ENCODE data around the gene HM13. TPM values are rescaled to one million over a fixed set of nuclear protein-coding genes. Genes with fewer than 3 reads are reported as not detected.
"Not testable (repeated sequence)": the region's sequence is repeated elsewhere in the genome, so short reads cannot be mapped to it uniquely, and the experiment has no call there.

HM13 gene
- total RNA-seq, 1 donor from 2014 or later = 39.2 TPM

GRCh38 chr20:31496761-31497295, 17.4 kb upstream of the HM13 start:
- DNase-seq (peak; percentile 85), ATAC-seq (peak; percentile 94)
- intact Hi-C loops (cut with micrococcal nuclease) = no loop called here

GRCh38 chr20:31497838-31498540, 16.3 kb upstream of the HM13 start:
- intact Hi-C loops (cut with micrococcal nuclease) = no loop called here
- peak; percentile 44 for ATAC-seq

GRCh38 chr20:31500527-31500926, 13.7 kb upstream of the HM13 start:
- DNase-seq (no peak), ATAC-seq (no peak)
- intact Hi-C loops (cut with micrococcal nuclease) = loop anchor here (5.0 kb wide), 1 partner anchor 38 kb away; no protein-coding TSS in a partner anchor

More at GRCh38 chr20:31497838-31498540, 16.3 kb upstream of the HM13 start:
- peak; percentile 60 for DNase-seq

GRCh38 chr20:31502884-31503673, 11.2 kb upstream of the HM13 start:
- ATAC-seq (peak; percentile 98), DNase-seq (peak; percentile 92)
- intact Hi-C loops (cut with micrococcal nuclease) = loop anchor here (5.0 kb wide), 1 partner anchor 41 kb away; no protein-coding TSS in a partner anchor

DNA sequence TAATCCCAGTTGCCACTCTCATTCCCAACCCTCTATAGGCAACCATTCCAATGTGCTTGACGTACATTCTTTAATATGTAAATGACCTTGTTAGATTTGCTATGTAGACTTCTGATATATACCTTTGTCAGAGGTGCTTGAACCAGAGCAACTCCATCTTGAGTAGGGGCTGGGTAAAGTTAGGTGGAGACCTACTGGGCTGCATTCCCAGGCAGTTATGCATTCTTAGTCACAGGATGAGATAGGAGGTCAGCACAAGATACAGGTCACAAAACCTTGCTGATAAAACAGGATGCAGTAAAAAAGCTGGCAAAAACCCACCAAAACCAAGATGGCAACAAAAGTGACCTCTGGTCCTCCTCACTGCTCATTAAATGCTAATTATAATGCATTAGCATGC, 8.3 kb upstream of the HM13 start:
- ATAC-seq = no peak
- no peak for DNase-seq
- intact Hi-C loops (cut with micrococcal nuclease) = no loop called here

DNA sequence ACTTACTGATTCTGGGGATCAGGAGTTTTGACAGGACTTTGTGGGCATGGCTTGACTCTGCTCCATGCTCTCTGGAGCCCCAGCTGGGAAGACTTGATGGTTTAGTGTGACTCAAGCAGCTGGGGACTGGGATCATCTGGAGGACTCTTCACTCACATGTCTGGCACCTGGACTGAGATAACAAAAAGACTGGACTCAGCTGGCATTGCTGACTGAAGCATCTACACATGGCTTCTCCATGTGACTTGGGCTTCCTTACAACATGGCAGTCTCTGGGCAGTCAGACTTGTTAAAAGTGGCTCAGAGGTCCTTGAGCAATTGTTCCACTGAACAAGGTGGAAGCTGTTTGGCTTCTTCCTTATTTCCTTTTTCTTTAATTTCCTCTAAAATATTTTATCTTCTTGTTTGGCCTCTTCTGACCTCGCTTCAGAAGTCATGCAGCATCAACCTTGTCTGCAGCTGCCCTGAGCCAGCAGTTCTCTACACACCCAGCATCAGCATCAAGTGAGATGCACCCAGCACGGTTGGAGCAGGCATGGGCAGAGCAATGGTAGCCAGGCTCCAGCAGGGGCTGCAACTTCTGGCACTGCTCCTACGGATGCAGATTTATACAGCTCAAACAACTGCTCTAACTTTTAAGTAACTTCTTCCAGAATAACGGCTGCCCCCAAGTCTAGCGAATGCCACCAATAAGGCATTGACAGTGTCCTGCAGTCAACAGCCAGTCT, 5.6 kb upstream of the HM13 start:
- ATAC-seq = no peak

GRCh38 chr20:31515072-31515774, 981 bp downstream of the HM13 start:
- intact Hi-C loops (cut with micrococcal nuclease) = no loop called here
- ATAC-seq (no peak), DNase-seq (no peak)

More for the DNA sequence above, 5.6 kb upstream of the HM13 start:
- DNase-seq = no peak
- intact Hi-C loops (cut with micrococcal nuclease) = no loop called here

- intact Hi-C loops (cut with micrococcal nuclease) = no loop called here
- DNase-seq (no peak), ATAC-seq (no peak)
Observed at GRCh38 chr20:31515775-31516107, 1.5 kb downstream of the HM13 start.

DNA sequence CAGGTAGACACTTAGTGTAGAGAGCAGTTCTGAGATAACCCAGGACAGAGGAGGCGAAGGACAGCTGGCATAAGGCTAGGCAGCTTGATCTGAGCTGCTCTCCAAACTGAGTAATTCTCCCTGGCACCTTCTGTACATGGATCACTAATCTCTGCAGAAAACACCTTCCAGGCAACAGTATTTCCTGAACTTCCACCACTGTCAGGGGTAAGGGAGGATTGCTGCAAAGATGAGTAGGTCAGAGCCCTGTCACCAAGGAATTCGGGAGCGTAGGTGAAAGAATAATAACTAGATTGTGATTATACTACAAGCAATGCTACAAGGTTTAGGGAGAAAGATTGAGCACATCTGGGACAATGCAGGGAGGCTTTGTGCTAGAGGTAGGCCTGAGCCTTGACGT, 1.9 kb downstream of the HM13 start:
- intact Hi-C loops (cut with micrococcal nuclease) = no loop called here
- no peak for ATAC-seq

DNA sequence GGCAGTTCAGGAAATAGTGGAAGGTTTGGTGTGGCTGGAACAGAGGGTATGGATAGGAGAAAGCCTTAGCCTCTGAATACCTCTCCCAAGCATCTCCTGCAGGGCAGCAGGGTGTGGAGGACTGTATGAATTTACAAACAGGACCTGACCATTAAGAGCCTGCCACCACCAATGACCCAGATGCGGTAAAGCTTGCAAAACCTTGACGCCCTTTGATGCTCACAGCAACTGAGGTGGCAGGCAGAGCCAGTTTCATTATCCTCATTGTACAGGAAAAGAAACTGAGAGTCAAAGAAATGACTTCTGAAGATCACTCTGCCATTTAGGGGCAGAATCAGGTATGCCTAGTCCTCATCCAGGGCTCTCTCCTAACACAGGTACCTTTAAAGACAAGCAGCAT, 2.4 kb downstream of the HM13 start:
- DNase-seq = no peak
- intact Hi-C loops (cut with micrococcal nuclease) = no loop called here
- ATAC-seq = no peak

More for the DNA sequence above, 1.9 kb downstream of the HM13 start:
- no peak for DNase-seq

DNA sequence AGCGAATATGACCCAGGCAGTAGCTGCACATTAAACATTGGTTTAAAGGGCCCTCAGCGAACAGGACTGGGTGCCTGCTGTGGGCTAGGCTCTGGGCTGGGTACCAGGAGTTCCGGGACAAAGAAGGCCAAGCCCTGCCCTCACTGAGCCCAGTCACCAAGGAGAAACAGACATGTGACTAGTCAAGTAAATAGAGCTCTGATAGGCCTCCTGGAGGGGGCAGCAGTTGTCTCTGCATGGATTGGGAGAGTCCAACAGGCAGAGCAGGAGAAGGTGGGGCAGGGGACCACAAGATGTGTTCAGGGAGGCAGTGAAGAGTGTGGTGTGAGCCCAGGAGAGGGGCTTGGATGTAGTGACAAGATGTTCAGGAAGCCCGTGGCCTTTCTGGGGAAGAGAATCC, 3.1 kb downstream of the HM13 start:
- ATAC-seq (no peak), DNase-seq (no peak)
- intact Hi-C loops (cut with micrococcal nuclease) = no loop called here

- DNase-seq; intact Hi-C loops (cut with micrococcal nuclease): not testable (repeated sequence)
- peak; percentile 8 for ATAC-seq
Observed at GRCh38 chr20:31521267-31521666, 7.0 kb downstream of the HM13 start.

DNA sequence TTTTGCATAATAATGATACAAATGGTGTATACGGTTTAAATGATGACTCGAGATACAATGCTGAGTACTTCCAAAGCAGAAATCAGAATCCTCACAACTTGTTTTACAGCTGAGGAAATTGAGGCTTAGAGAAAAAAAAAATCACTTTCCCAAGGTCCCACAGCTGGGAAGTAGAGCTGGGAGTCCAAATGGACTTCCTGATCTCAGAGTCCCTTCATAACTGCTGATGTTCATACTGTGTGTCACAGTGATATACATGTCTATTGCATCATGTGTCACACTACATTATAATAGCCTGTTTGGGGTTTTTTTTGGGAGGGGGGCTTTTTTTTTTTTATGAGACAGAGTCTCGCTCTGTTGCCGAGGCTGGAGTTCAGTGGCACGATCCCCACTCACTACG, 8.5 kb downstream of the HM13 start:
- intact Hi-C loops (cut with micrococcal nuclease) = no loop called here
- DNase-seq (no peak), ATAC-seq (peak; percentile 26)

GRCh38 chr20:31523361-31524283, 9.4 kb downstream of the HM13 start:
- ATAC-seq (peak; percentile 66), DNase-seq (no peak)
- intact Hi-C loops (cut with micrococcal nuclease) = no loop called here

GRCh38 chr20:31527266-31527665, 13.0 kb downstream of the HM13 start:
- ATAC-seq = no peak
- intact Hi-C loops (cut with micrococcal nuclease) = no loop called here
- DNase-seq = no peak

DNA sequence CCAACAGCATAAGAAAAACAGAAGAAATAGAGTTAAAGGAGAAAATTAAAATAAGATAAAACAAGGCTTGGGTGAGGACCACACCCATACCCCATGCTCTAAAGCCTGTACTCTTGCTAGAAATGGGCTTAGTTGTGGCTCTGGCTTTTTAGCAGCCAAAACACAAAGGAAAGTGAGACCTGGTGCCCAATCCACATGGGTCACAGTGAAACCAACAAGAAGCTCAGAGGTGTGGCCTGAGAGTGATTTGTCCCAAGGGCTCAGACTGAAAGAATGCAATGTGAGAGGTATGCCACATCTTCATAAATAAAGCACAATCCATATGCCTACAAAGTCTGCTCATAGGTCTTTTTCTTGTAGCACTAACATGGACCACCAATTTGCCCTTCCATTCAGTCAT, 21.1 kb downstream of the HM13 start:
- DNase-seq (no peak), ATAC-seq (no peak)
- intact Hi-C loops (cut with micrococcal nuclease) = no loop called here

- ATAC-seq (no peak), DNase-seq (no peak)
- intact Hi-C loops (cut with micrococcal nuclease) = no loop called here
Observed at GRCh38 chr20:31536575-31536974, 22.3 kb downstream of the HM13 start.
